ENCODE data around the gene GPR179. TPM values are rescaled to one million over a fixed set of nuclear protein-coding genes. Genes with fewer than 3 reads are reported as not detected.

GPR179 gene
- total RNA-seq, 1 experiment from 2014 or later = 0.09 TPM

- no peak for TF ChIP-seq ZNF138 (CRISPR knock-in tag; conservative IDR thresholded peaks at IDR 0.05)
- TF ChIP-seq ATF6 (CRISPR knock-in tag; IDR thresholded peaks at IDR 0.05) = no peak
- no peak for TF ChIP-seq JAZF1 (CRISPR knock-in tag; IDR thresholded peaks at IDR 0.05)
Observed at GRCh38 chr17:38339891-38340290, 3.9 kb downstream of the GPR179 start (continued).

GRCh38 chr17:38338535-38338934 lies 5.2 kb downstream of the GPR179 start:
- no peak for ATAC-seq
- peaks cover 17% of the 10 kb centered on the region for H3K4me1 Mint-ChIP-seq
- CTCF ChIA-PET = interaction anchor here (0.5 to 3.1 kb wide), 7 partner anchors 11 to 522 kb away, joined by 4 to 23 read pairs (median 6); no protein-coding TSS in a partner anchor

More at GRCh38 chr17:38338535-38338934, 5.2 kb downstream of the GPR179 start:
- H3K9me3 Mint-ChIP-seq = no peaks in the 10 kb centered on the region
- H3K27ac Mint-ChIP-seq = no peak overlapping the region
- DNase-seq (ENCODE audit: low spot score) = no peak
- H3K4me3 Mint-ChIP-seq = no peak overlapping the region
- no peaks in the 10 kb centered on the region for H3K36me3 Mint-ChIP-seq
- no peaks in the 10 kb centered on the region; the same call in 1 of the 2 replicates for H3K27me3 Mint-ChIP-seq (ENCODE audit: low read depth)
- TF ChIP-seq ZNF263 (CRISPR knock-in tag; IDR thresholded peaks at IDR 0.05; ENCODE audit: low read depth) (no peak), E2F4 (CRISPR knock-in tag; IDR thresholded peaks at IDR 0.05; ENCODE audit: borderline replicate concordance, low read depth) (no peak), PRDM15 (CRISPR knock-in tag; IDR thresholded peaks at IDR 0.05) (no peak), TEAD1 (CRISPR knock-in tag; IDR thresholded peaks at IDR 0.05) (no peak), NFE2L1 (CRISPR knock-in tag; IDR thresholded peaks at IDR 0.05) (no peak), SMAD3 (CRISPR knock-in tag; IDR thresholded peaks at IDR 0.05; ENCODE audit: borderline replicate concordance) (no peak), OVOL2 (CRISPR knock-in tag; IDR thresholded peaks at IDR 0.05; ENCODE audit: borderline replicate concordance) (no peak), ELF4 (CRISPR knock-in tag; IDR thresholded peaks at IDR 0.05; ENCODE audit: low read depth) (no peak), PRRX2 (CRISPR knock-in tag; IDR thresholded peaks at IDR 0.05) (no peak), ZNF671 (CRISPR knock-in tag; IDR thresholded peaks at IDR 0.05) (no peak), ATF2 (CRISPR knock-in tag; IDR thresholded peaks at IDR 0.05; ENCODE audit: borderline replicate concordance, low read depth) (no peak), ZBTB21 (CRISPR knock-in tag; IDR thresholded peaks at IDR 0.05; ENCODE audit: borderline replicate concordance) (no peak), GABPB1 (CRISPR knock-in tag; IDR thresholded peaks at IDR 0.05) (no peak), SOX15 (CRISPR knock-in tag; IDR thresholded peaks at IDR 0.05) (no peak), MAX (CRISPR knock-in tag; IDR thresholded peaks at IDR 0.05) (no peak), USF1 (CRISPR knock-in tag; IDR thresholded peaks at IDR 0.05) (no peak), ATF1 (CRISPR knock-in tag; IDR thresholded peaks at IDR 0.05) (no peak)
- POLR2A ChIA-PET = interaction anchor here (0.5 kb wide), 1 partner anchor 14 kb away, joined by 4 read pairs; no protein-coding TSS in a partner anchor
